22Rv1 (cell line): Measurements from ENCODE around the gene SLC2A2.

ENCODE experiments used
- ZFX ChIP-seq: fragments of 450-650 bp; IDR thresholded peaks from 2 replicates; pipeline ENCODE4 v1.6.1; 2017; ENCODE audit warnings: antibody characterized with exemption, borderline replicate concordance
- TF ChIP-seq, protein P1 (sequence below): fragments of 450-650 bp; IDR thresholded peaks from 2 replicates; pipeline ENCODE4 v1.5.1; 2017; ENCODE audit warnings: mild to moderate bottlenecking

DNA sequence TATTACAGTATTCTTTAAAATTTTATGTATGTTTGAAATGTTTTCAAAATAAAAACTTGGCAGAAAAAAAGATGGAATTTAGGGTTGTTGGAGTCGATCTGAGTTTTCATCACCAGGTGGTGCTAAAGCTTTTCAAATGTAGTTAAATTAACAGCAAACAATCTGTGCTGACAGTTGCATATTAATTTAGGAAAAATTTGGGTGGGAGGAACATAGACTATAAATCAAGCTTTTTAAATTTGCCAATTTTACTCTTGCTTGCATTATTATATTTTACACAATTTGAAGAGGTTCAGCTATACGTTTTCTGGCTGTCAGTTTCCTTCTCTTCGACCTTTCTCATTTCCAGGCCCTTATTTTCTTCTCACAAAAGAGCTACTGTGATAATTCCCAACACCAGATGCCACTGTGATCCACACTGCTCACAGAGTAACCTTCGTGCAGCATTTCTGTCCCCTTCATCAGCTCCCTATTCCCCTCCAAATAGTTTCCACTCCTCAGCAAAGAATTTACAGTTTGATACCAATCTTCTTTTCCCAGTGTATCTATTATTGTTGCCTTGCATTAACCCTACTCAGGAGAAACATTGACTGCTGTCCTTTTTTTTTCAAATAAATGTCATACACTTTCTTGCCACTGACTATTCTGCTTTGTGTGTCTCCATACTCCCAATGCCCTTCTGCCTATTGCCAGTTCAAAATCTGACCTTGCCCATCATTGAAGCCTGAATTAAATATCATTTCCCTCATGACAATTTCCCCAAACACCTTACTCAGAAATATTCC lies 64.7 kb downstream of the SLC2A2 start:
- TF ChIP-seq, protein P1, sequence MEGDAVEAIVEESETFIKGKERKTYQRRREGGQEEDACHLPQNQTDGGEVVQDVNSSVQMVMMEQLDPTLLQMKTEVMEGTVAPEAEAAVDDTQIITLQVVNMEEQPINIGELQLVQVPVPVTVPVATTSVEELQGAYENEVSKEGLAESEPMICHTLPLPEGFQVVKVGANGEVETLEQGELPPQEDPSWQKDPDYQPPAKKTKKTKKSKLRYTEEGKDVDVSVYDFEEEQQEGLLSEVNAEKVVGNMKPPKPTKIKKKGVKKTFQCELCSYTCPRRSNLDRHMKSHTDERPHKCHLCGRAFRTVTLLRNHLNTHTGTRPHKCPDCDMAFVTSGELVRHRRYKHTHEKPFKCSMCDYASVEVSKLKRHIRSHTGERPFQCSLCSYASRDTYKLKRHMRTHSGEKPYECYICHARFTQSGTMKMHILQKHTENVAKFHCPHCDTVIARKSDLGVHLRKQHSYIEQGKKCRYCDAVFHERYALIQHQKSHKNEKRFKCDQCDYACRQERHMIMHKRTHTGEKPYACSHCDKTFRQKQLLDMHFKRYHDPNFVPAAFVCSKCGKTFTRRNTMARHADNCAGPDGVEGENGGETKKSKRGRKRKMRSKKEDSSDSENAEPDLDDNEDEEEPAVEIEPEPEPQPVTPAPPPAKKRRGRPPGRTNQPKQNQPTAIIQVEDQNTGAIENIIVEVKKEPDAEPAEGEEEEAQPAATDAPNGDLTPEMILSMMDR: peak; percentile 74
- no peak for TF ChIP-seq ZFX
